ENCODE results near the gene BFAR.
"Not testable (repeated sequence)": the region's sequence is repeated elsewhere in the genome, so short reads cannot be mapped to it uniquely, and the experiment has no call there.

The BFAR gene

DNA sequence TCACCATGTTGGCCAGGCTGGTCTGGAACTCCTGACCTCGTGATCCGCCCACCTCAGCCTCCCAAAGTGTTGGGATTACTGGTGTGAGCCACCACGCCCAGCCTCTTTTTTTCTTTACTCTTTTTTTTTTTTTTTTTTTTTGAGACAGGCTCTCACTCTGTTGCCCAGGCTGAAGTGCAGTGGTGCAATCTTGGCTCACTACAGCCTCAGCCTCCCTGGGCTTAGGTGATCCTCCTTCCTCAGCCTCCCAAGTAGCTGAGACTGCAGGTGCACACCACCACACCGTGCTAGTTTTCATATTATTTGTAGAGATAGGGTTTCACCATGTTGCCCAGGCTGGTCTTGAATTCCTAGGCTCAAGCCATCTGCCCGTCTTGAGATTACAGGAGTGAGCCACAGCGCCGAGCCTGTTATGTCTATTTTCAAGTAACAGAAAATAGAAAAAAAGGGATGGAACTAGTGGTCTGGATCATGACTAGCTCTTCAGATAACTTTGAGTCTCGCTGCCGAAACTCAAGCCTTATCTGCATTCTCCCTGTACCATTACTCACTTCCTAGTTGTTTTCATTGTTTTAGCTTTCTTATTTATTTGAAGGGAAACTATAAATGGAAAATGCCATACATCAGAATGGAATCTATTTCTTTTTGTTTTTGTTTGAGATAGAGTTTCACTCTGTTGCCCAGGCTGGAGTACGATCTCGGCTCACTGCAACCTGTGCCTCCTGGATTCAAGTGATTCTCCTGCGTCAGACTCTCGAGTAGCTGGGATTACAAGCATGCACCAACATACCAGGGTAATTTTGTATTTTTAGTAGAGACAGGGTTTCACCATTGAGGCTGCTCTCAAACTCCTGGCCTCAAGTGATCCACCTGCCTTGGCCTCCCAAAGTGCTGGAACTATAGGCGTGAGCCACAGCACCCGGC is 53.4 kb downstream of the BFAR start:
- not testable (repeated sequence) for DNase-seq (ENCODE audit: low read depth in 3 of 3, low spot score in 1 of 3)

DNA sequence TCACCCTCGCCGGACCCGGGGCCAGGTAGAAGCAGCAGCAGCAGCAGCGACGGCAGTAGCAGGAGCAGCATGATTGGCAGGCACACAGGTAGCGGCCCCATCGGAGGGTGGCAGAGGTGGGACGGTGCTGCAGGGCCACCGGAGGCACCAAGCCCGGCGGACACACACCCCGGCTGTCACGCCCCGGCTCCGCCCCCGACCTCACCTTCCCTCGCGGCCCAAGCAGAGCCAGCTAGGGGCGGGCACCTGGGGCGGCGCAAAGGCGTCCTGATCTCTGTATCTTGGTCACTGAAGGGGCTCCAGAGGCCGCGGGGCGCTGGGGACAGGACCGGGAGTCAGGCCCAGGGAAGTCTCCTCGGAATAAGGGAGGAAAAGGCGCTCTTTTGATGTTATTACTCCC is 61.4 kb downstream of the BFAR start, which contains the start of gene PLA2G10:
Gene PLA2G10, minus strand, starts transcription at position 180 of the 400 bp plus-strand sequence. Its CDS starts 79 bp downstream, at position 101.
- not testable (repeated sequence) for DNase-seq (ENCODE audit: low read depth in 3 of 3, low spot score in 1 of 3)

DNA sequence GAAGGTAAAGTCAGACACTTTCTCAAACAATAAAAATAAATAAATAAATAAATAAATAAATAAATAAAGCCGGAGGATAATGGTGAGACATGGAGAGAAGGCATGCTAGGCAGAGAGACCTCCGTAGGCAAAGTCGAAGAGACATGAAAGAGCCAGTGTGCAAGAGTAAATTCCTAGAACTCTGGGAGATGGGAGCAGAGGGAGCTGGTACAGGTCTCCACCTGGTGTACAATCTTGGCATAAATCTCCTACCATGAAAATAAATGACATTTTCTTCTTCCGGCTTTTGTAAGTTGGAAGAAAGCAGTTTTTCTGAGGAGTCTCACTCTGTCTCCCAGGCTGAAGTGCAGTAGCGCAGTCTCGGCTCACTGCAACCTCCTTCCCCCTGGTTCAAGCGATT is 69.1 kb downstream of the BFAR start:
- DNase-seq (ENCODE audit: low read depth in 3 of 3, low spot score in 1 of 3) = not testable (repeated sequence)

DNA sequence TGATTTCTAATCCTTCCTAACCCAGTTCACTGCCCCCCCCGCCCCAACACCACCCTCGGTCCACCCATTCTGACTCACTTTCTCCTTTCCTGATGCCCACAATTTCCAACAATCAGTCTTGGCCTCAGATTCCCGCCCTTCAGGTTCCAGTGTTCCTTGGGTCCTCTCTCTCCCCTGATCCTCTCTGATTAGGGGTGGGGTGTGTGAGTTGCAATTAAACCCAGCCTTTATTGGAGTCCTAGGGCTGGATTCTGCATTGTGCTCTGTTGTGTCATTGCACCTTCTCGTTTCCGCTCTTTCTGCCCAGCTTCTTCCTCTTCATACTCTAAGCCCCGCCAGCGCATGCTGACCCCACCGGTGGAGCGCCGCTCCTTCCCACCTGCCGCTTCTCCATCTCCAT is 69.9 kb downstream of the BFAR start:
- not testable (repeated sequence) for DNase-seq (ENCODE audit: low read depth in 3 of 3, low spot score in 1 of 3)

DNA sequence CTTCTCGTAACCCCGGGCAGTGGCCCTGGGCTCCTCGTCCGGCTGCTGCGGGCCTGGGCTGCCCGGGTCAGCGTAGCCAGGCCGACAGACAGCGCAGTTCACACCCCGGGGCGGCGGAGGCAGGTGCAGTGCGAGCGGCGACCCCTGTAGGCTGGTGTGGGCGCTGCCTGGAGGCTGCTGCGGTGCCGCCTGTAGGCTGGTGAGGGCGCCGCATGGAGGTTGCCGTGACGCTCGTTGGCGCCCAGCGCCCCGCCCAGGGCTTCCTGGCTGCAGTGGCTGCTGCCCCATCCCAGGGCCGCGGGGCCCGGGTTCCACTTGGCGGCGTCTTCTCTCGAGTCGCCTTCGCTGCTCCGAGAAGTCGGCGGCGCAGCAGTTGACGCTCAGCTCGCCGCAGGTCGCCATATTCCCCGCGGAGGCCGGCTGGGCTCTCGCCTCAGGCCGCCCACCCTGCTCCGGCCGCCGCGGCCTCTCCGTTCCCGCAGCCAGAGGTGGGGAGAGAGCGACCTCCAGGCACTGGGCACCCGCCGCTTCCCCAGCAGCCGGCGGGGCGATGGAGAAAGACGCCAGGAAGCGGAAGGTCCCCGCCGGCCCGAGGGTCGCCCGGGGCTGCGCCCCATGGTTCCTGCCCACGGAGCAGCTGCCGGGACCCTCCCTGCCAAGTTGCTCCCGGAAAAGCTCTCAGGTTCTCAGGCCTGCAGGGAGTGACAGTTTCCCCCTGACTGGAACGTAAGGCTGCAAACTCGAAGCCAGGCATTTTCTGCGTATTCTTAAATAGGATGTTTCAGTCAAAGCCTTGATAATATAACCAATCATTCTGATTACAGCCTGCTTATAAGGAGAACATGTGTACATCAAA is 70.6 kb downstream of the BFAR start, which contains the start of gene NPIPA3:
Gene NPIPA3, plus strand, starts transcription at position 256 of the 856 bp plus-strand sequence. CDS start 5,533 bp downstream, outside the sequence.
- DNase-seq (ENCODE audit: low read depth in 3 of 3, low spot score in 1 of 3) = not testable (repeated sequence)
